Measurements from ENCODE around the gene TAPT1.

Gene TAPT1

DNA sequence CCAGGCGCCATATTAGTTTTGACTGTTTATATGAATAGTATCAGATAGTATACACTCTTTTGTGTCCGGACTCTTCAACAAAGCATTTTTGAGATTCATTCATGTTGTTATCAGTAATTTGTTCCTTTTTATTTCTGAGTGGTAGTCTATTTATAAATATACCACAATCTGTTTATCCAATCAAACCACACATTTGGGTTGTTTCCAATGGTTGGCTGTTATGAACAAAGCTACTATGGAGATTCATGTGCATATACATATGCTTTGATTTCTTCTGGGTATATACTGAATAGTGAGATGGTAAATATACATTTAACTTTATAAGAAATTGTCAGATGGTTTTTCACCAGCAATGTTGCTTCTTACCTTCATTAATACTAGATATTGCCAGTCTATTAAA, 36.8 kb upstream of the TAPT1 start:
- Histone ChIP-seq H3K27me3 (ENCODE audit: insufficient read depth, low read depth) (no peaks in the 10 kb centered on the region), H4K20me1 (ENCODE audit: insufficient read depth) (no peaks in the 10 kb centered on the region), H3K27ac (no peak overlapping the region), H2AFZ (ENCODE audit: low read depth) (no peak overlapping the region), H3K9ac (no peak overlapping the region), H3K4me1 (ENCODE audit: low read depth, poor library complexity, severe bottlenecking) (no peaks in the 10 kb centered on the region), H3K4me2 (no peak overlapping the region), H3K79me2 (ENCODE audit: insufficient read depth, low read depth) (no peaks in the 10 kb centered on the region), H3K36me3 (ENCODE audit: insufficient read depth) (no peaks in the 10 kb centered on the region), H3K4me3 (IDR thresholded peaks at IDR 0.05; ENCODE audit: insufficient read depth, low read depth, low read length) (no peak overlapping the region)
- TF ChIP-seq, protein P1, sequence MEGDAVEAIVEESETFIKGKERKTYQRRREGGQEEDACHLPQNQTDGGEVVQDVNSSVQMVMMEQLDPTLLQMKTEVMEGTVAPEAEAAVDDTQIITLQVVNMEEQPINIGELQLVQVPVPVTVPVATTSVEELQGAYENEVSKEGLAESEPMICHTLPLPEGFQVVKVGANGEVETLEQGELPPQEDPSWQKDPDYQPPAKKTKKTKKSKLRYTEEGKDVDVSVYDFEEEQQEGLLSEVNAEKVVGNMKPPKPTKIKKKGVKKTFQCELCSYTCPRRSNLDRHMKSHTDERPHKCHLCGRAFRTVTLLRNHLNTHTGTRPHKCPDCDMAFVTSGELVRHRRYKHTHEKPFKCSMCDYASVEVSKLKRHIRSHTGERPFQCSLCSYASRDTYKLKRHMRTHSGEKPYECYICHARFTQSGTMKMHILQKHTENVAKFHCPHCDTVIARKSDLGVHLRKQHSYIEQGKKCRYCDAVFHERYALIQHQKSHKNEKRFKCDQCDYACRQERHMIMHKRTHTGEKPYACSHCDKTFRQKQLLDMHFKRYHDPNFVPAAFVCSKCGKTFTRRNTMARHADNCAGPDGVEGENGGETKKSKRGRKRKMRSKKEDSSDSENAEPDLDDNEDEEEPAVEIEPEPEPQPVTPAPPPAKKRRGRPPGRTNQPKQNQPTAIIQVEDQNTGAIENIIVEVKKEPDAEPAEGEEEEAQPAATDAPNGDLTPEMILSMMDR (conservative IDR thresholded peaks at IDR 0.05; ENCODE audit: low read depth, low read length) = no peak

DNA sequence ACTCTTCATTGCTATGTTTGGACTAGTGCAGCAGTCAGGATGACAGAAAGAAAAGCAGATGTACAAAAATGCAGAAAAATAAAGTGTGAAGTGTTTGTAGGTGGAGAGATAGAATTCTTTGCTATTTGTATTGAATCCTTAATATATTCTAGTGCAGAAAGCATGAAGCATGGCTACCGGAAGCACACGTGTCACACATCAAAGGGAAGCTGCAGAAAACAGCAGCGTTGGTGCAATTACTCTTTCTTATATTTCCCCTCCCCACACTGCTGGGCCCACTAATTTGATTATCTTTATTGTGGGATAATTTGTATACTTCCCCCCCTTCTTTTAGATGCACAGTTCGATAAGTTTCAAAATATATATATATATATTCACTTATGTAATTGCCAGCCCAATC, 35.9 kb upstream of the TAPT1 start:
- Histone ChIP-seq H3K36me3 (ENCODE audit: insufficient read depth) (no peaks in the 10 kb centered on the region), H3K27ac (no peak overlapping the region), H3K4me1 (ENCODE audit: low read depth, poor library complexity, severe bottlenecking) (no peaks in the 10 kb centered on the region), H3K79me2 (ENCODE audit: insufficient read depth, low read depth) (no peaks in the 10 kb centered on the region), H3K4me3 (IDR thresholded peaks at IDR 0.05; ENCODE audit: insufficient read depth, low read depth, low read length) (no peak overlapping the region), H4K20me1 (ENCODE audit: insufficient read depth) (no peaks in the 10 kb centered on the region), H3K27me3 (ENCODE audit: insufficient read depth, low read depth) (no peaks in the 10 kb centered on the region), H3K9ac (no peak overlapping the region), H3K4me2 (no peak overlapping the region), H2AFZ (ENCODE audit: low read depth) (no peak overlapping the region)
- TF ChIP-seq, protein P1 (conservative IDR thresholded peaks at IDR 0.05; ENCODE audit: low read depth, low read length) = no peak

DNA sequence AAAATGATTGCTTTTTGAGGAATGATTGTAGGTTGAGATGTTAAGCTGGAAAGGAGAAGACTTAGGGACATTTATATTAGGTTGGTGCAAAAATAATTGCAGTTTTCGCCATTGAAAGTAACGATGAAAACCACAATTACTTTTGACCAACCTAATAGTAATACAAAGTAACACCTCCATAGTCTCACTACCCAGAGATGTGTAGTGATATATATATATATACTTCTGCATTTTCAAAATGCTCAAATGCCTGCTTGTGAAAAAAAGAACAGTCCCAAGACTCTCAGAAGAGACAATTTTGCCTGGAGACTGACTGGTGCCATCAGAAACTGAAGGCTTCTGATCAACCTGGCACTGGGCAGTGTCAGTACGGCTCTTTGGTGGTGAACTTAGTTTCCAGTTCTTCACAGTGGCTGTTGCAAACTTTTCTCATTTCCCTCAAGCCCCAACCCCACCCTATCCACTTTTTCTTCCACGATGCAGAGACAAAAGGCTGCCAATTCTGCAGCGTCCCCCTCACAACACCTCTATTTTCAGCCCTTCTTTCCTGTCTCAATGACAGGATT, 35.1 kb upstream of the TAPT1 start:
- Histone ChIP-seq H3K4me3 (IDR thresholded peaks at IDR 0.05; ENCODE audit: insufficient read depth, low read depth, low read length) (no peak overlapping the region), H3K79me2 (ENCODE audit: insufficient read depth, low read depth) (no peaks in the 10 kb centered on the region), H3K27me3 (ENCODE audit: insufficient read depth, low read depth) (no peaks in the 10 kb centered on the region), H3K4me2 (no peak overlapping the region), H2AFZ (ENCODE audit: low read depth) (no peak overlapping the region), H3K36me3 (ENCODE audit: insufficient read depth) (no peaks in the 10 kb centered on the region), H3K9ac (no peak overlapping the region), H3K27ac (no peak overlapping the region), H4K20me1 (ENCODE audit: insufficient read depth) (no peaks in the 10 kb centered on the region), H3K4me1 (ENCODE audit: low read depth, poor library complexity, severe bottlenecking) (no peaks in the 10 kb centered on the region)
- TF ChIP-seq, protein P1 (conservative IDR thresholded peaks at IDR 0.05; ENCODE audit: low read depth, low read length) = no peak

DNA sequence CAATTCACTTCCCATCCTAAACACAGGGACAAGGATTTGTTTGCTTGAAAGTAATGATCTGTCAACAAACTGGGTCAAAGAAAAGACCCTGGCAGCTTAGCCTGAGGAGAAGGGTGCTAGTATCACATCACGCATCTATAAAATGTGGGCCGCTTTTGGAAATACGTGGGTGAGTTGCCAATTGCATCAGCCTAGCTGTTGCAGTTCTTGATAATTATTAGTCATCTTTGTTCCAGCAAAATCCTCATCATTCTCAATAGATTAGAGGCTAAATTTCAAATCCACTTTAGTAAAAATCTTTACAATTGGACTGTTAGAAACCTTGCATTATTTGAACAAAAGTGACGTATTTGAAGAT, 33.6 kb upstream of the TAPT1 start:
- no peaks in the 10 kb centered on the region for H3K4me1 ChIP-seq (ENCODE audit: low read depth, poor library complexity, severe bottlenecking)
- H3K9ac ChIP-seq = no peak overlapping the region
- TF ChIP-seq, protein P1 (conservative IDR thresholded peaks at IDR 0.05; ENCODE audit: low read depth, low read length) = no peak
- no peaks in the 10 kb centered on the region for H3K36me3 ChIP-seq (ENCODE audit: insufficient read depth)
- no peaks in the 10 kb centered on the region for H3K27me3 ChIP-seq (ENCODE audit: insufficient read depth, low read depth)
- no peak overlapping the region for H3K4me2 ChIP-seq
- H3K4me3 ChIP-seq (IDR thresholded peaks at IDR 0.05; ENCODE audit: insufficient read depth, low read depth, low read length) = no peak overlapping the region
- no peak overlapping the region for H3K27ac ChIP-seq
- no peak overlapping the region for H2AFZ ChIP-seq (ENCODE audit: low read depth)
- H4K20me1 ChIP-seq (ENCODE audit: insufficient read depth) = no peaks in the 10 kb centered on the region
- H3K79me2 ChIP-seq (ENCODE audit: insufficient read depth, low read depth) = no peaks in the 10 kb centered on the region
